HG02642 (cell line): ENCODE data around the gene HOOK2.
"Not testable (repeated sequence)": the region's sequence is repeated elsewhere in the genome, so short reads cannot be mapped to it uniquely, and the experiment has no call there.

Experiments
- ATAC-seq: cut with Tn5 transposase; IDR thresholded peaks from one replicate; pipeline ENCODE4 v1.9.1; 2021; ENCODE audit warnings: mild to moderate bottlenecking; ENCODE audit not compliant: unreplicated experiment, poor library complexity

The HOOK2 gene, protein sequence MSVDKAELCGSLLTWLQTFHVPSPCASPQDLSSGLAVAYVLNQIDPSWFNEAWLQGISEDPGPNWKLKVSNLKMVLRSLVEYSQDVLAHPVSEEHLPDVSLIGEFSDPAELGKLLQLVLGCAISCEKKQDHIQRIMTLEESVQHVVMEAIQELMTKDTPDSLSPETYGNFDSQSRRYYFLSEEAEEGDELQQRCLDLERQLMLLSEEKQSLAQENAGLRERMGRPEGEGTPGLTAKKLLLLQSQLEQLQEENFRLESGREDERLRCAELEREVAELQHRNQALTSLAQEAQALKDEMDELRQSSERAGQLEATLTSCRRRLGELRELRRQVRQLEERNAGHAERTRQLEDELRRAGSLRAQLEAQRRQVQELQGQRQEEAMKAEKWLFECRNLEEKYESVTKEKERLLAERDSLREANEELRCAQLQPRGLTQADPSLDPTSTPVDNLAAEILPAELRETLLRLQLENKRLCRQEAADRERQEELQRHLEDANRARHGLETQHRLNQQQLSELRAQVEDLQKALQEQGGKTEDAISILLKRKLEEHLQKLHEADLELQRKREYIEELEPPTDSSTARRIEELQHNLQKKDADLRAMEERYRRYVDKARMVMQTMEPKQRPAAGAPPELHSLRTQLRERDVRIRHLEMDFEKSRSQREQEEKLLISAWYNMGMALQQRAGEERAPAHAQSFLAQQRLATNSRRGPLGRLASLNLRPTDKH

DNA sequence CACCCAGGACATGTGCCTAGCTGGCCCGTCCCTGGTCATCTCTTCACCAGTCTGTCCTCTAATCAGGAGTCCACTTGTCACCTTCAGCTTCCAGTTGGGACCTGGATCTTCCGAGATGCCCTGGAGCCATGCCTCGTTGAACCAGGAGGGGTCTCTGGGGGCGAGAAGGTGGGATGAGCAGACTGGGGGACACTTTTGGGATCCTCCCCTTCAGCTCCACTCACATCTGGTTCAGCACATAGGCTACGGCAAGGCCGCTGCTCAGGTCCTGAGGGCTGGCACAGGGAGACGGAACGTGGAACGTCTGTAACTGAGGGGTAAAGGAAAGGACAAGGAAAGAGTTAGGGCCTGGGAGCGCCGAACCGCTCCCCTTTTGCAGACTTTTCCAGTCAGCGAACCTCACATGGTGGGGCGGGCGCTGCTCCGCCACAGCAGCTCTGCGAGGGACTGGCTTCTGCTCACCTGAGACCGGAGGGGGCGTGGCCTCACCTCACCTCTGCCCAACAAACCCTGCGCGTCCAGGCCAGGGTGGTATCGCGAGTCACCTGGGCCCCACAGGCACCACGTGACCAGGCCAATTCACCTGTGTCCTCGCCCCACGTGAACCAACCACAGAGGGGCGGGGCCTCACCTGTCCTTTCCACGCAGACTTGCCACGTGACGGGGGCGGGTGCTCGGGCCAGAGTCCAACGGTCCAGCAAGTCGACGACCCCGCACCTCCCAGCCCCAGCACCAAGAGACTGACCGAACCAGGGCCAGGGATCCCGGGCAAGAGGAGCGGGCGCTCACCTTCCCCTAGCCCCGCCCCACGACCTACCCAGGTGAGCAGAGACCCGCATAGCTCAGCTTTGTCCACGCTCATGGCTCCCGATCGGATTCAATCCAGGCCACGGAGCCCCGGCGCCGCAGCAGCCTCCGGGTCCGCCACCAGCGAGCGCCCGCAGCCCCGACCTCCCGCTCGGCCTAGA is at the start of gene HOOK2:
HOOK2 (minus strand) TSS at position 965 of the 968 bp plus-strand sequence; CDS start at position 862, 103 bp downstream.
- ATAC-seq: peak; percentile 7

DNA sequence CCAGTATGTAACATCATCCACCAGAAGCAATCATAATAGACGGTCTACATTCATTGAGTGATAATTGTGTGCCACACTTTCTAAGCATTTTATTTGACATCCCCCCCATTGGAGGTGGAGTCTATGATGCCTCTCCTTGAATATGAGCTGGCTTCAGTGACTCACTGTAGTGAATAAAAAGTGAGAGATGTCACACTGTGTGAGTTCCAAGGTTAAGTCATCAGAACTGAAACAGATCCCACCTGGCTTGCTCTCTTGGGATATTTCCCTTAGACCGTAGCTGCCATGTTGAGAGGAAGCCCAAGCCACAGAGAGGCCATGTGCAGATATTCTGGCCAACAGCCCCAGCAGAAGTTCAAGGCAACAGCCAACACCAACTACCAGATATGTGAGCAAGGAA is 46.4 kb upstream of the HOOK2 start:
- ATAC-seq: no peak

DNA sequence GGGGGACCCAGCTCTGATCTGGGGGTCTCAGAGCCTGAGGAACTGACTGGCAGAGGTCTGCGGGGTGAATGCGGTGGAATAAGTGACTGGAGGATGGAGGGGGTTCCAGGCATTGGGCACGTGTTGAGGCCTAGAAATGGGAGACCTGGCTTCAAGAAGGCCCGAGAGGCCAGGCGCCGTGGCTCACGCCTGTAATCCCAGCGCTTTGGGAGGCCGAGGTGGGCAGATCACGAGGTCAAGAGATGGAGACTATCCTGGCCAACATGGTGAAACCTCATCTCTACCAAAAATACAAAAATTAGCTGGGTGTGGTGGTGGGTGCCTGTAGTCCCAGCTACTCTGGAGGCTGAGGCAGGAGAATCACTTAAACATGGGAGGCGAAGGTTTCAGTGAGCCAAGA is 42.5 kb upstream of the HOOK2 start:
- not testable (repeated sequence) for ATAC-seq

DNA sequence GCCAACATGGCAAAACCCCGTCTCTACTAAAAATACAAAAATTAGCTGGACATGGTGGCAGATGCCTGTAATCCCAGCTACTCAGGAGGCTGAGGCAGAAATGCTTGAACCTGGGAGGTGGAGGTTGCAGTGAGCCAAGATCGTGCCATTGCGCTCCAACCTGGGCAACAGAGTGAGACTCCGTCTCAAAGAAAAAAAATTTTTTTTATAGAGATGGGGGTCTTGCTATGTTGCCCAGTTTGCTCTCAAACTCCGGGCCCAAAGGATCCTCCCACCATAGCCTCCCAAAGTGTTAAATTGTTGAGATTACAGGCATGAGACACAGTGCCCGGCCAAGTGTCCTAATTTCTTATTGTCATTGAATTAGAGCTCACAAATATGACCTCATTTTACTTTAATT is 41.8 kb upstream of the HOOK2 start:
- ATAC-seq: not testable (repeated sequence)

DNA sequence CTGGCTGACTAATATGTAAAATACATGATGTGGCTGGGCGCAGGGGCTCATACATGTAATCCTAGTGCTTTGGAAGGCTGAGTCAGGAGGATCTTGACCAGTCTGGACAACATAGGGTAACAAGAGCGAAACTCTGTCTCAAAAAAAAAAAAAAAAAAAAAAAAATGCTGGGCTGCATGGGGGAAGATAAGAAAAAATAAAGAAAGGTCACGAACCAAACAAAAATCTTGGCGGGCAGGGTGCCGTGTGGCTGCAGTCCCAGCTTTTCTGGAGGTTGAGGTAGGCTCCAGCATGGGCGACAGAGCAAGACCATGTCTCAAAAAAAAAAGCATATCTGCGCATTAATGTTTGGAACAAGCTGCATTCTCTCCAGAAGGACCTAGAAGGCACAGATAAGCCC is 39.7 kb upstream of the HOOK2 start:
- no peak for ATAC-seq

DNA sequence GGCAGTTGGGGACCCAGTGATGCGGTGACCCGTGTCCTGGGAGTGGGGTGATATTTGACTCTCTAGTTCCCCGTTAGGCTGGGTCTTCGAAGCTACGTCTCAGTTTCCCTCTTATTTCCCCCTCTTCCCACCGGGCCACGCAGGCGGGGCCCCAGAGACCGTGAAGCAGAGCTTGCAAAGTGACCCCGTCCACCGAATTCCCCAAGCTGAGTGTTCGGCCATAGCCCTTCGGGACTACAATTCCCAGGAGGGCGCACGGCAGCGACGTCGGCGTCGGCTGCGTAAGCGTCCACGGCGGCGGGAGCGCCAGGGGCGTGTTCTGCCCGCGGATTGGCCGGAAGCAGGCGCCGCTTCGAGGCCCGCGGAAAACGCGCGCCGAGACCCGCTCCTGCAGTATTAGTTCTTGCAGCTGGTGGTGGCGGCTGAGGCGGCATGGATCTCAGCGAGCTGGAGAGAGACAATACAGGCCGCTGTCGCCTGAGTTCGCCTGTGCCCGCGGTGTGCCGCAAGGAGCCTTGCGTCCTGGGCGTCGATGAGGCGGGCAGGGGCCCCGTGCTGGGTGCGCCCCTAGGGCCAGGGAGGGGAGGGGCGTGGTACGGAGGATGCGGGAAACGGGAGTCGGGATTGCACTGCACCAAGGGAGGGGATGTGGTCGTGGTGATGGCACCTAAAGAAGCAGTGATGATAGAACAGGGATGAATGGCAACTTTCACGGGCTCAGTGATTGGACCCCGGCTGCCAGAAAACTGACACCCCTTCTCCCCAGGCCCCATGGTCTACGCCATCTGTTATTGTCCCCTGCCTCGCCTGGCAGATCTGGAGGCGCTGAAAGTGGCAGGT is 31.1 kb upstream of the HOOK2 start, which contains the start of gene RNASEH2A:
RNASEH2A (plus strand) TSS at position 343 of the 840 bp plus-strand sequence; CDS start at position 433, 90 bp downstream.
- ATAC-seq: peak; percentile 80

DNA sequence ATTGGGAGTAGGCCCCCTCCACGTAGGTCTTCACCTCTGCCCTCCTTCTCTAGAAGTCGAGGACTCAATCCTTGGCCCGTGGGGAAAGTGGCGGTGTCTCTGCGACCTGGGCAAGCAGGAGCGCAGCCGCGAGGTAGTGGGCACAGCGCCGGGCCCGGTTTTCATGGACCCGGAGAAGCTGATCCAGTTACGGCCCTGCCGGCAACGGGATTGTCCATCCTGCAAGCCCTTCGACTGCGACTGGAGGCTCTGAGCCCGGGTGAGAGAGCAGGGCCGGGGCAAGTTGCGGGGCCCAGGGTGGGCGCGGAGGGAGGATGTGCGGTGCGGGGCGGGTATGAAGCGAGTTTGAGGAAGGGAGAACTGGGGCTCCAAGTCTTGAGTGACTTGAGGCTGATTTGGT is 28.7 kb upstream of the HOOK2 start:
- ATAC-seq: no peak

DNA sequence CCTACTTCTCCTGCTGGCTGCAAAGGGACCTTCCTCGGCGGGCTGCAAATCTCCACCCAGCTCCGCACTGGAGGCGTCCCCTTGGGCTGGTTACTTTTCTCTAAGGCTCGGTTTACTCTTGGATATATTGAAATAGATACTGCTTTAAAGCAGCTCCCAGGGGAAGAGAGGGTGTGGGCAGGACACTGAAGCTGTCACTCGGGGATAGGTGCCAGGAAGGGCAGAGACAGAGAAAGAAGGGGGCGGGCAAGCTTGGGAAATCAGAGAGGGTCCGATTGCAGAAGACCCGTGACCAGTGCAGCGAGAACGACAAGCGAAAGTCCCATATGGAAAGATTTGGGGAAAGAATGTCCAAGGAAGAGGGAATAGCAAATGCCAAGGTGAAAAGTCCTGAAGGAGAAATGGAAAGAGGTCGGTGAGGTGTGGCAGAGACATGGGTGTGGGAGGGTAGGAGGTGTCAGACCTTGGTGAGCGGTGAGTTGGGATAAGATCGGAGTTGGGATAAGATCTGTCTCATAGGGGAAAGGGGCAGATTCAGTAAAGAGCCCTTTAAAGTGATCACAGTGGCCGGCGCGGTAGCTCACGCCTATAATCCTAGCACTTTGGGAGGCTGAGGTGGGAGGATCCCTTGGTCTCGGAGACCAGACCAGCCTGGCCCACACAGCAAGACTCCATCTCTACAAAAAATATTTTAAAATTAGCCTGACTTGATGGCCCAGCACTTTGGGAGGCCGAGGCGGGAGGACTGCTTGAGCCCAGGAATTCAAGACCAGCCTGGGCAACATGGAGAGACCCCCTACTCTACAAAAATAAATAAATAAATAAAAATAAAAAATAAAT is 27.1 kb upstream of the HOOK2 start:
- ATAC-seq: no peak

DNA sequence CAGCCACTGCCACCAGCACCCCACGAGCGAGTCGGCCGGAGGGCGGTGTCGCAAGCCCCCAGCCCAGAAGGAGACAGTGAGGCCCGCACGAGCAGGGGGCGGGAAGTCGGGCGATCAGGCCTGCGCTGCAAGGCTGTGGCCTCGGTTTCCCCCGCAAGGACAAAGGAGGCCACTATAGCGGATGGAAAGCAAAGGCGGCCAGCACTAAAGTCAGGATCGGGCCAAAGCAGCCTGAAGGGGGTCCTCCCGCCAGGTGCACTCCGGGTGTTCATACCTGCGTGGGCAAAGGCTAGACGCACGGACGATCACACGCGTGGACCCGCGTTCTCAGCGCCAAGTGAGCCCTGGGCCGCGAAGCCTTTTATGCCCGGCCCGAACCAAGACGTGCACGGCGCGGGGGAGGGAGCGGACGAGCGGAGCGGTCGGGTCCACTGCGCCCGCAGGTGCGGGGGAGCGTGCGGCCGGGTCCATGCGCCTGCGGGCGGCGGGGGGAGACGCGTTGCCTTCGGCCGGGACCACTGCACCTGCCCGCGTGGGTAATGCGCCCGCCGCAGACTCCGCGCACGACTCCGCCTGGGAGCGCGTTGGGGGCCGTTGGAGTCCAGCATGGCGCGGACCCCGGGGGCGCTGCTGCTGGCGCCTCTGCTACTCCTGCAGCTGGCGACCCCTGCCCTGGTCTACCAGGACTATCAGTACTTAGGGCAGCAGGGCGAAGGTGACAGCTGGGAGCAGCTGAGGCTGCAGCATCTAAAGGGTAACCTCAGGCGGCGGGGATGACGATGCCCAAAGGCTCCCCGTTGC is 26.3 kb upstream of the HOOK2 start, which contains the start of the genes PRDX2 and THSD8:
PRDX2 (minus strand) TSS at position 335 of the 801 bp plus-strand sequence. CDS start 539 bp downstream, outside the sequence.
THSD8 (plus strand) TSS at position 604 of the 801 bp plus-strand sequence; CDS start at position 607, 3 bp downstream.
- ATAC-seq: peak; percentile 41

DNA sequence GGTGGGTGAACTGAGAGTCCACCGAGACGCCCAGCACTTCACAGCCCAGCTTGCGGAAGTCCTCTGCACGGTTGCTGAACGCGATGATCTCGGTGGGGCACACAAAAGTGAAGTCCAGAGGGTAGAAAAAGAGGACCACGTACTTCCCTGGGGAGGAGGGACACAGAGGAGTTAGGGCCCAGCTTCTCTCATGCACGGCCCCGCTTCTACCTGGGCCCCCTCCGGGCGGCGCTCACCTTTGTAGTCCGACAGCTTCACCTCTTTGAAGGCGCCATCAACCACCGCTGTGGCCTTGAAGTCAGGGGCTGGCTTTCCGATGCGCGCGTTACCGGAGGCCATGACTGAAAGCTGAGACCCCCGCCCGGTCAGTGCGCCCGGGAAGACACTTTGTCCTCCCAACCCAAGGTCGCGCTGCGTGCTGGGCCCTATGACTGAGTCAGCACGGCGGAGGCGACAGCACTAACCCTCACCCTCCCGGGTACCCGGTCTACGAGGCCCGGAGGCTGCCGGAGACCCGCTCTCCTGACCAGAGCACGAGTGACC is 25.6 kb upstream of the HOOK2 start:
- ATAC-seq: no peak

DNA sequence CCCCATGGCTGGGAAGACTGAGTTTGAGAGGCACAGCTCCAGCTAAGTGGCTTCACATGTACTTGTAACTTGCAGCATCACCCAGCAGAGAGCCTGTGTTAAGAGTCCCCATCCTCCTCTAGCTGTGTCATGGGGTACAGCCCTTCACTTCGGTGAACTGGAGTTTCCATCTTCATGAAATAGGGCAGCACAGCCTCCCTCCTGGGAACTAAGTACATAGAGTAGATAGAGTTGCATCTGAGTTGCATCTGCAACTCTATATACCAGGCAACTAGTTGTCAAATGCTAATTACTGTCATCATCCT is 25.1 kb upstream of the HOOK2 start:
- ATAC-seq: no peak

DNA sequence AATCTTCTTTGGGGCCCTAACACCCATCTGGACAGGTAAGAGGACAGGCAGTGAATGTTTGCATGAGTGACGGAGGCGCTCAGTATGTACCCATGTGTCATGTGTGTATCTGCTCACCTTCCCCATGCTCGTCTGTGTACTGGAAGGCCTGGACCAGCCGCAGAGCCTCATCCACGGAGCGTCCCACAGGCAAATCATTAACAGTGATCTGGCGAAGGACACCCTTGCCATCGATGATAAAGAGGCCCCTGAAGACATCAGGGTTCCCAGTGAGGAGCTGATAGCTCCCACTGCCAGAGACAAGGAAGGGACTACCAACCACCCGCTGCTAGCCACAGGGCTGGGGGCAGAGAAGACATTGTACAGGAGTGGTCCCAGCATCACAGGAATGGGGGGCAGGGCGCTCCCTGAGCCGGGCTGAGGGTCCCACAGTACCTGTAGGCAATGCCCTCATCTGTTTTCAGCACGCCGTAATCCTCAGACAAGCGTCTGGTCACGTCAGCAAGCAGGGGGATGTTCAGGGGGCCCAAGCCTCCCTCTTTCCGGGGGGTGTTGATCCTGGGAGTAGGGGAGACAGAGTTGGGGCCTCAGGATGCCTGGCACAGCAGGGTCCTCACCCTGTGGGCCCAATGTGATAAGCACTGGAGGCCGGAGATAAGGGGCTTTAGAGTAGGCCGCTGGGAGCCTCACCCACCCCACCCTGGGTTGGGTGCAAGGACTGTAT is 24.6 kb upstream of the HOOK2 start:
- ATAC-seq: no peak

DNA sequence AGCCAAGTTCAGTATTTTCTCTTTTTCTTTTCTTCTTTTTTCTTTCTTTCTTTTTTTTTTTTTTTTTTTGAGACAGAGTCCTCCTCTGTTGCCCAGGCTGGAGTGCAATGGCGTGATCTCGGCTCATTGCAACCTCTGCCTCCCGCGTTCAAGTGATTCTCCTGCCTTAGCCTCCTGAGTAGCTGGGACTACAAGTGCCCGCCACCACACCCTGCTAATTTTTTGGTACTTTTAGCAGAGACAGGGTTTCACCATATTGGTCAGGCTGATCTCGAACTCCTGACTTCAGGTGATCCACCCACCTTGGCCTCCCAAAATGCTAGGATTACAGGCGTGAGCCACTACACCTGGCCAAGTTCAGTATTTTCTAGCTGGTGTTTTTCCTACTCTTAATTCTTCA is 22.3 kb upstream of the HOOK2 start:
- not testable (repeated sequence) for ATAC-seq

DNA sequence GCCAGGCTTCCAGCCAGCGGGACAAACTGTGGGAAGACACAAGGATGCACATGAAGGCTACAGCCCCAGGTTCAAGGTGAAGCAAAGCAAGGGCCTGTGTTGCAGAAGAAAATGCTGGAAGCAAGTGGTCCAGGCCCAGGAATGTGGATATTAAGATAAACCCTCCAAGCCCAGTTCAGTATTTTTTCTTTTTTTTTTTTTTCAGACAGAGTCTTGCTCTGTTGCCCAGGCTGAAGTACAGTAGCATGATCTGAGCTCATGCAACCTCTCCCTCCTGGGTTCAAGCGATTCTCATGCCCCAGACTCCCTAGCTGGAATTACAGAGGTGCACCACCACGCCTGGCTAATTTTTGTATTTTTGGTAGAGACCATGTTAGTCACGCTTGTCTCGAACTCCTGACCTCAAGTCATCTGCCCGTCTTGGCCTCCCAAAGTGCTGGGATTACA is 21.8 kb upstream of the HOOK2 start:
- ATAC-seq: no peak

DNA sequence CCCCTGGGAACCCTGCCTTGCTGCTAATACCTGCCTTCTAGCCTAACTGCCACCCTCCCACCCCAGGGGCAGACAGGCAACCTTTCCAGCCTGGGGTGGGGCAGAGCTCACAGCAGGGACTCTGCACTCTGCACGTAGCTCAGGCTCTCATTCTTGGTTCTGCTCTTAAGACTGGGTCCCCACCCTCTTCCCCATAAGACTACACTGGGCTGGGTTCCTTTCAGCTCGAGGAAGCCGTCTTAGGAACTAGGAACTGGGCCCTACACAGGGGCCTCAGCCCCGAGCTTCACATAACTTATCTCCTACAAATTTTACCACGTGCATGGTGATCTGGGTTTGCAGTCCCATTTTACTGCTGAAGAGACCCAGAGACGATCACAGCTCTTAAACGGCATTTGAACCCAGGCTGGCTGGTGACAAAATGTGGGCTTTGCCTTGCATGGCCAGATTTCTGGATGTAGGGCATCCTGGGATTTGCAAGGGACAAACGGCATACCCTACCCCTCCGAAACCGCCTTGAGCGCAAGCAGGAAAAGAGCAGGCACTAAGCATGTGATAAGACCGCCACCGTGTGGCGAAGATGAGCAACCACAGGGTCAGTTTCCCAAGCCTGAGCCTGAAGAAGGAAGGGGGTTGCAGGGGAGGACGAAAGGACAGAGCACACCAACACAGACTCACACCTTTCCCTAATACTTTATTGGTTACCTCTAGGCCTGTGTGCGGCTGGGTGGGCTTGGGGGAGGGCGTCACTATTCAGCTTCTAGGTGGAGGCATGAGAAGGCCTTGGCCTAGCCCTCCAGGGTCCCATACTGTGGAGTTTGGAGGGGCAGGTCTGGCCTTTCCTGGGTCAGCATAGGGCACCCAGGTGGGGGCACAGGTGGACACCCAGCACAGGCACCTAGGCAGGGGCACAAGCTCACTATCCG is 21.1 kb upstream of the HOOK2 start:
- ATAC-seq: no peak

DNA sequence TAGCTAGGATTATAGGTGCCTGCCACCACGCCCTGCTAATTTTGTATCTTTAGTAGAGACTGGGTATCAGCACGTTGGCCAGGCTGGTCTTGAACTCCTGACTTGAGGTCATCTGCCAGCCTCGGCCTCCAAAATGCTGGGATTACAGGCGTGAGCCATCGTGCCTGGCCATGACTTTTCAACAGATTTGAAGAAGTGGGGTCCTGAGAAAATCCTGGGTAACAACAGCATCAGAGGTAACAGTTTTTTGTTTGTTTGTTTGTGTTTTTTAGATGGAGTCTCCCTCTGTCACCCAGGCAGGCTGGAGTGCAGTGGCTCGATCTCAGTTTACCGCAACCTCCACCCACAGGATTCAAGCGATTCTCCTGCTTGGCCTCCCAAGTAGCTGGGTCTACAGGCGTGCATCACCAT is 19.6 kb upstream of the HOOK2 start:
- no peak for ATAC-seq
